HL-60 (cell line): ENCODE results near the gene KRTAP10-1.

Source experiments
- DNase-seq, 2 experiments: peaks; one replicate each; pipeline ENCODE4 v3.0.0-alpha.2; 2010 to 2020; ENCODE audit warnings: low read depth in 1 of 2, low spot score in 1 of 2
- H3K27ac ChIP-seq: fragments of 250-450 bp; sonication (Bioruptor Pico); replicated peaks from 2 replicates; pipeline ENCODE4 v1.5.1; 2020; ENCODE audit warnings: mild to moderate bottlenecking, moderate library complexity
- H3K27me3 ChIP-seq: fragments of 250-450 bp; sonication (Bioruptor Pico); 2 replicates; pipeline ENCODE4 v1.5.1; 2021; ENCODE audit warnings: mild to moderate bottlenecking, moderate library complexity; ENCODE audit not compliant: insufficient read depth, poor library complexity, severe bottlenecking
- H3K4me3 ChIP-seq: replicated peaks from 2 replicates; pipeline ENCODE4 v1.5.1; 2011; ENCODE audit warnings: mild to moderate bottlenecking, control low read depth, low read length; ENCODE audit not compliant: insufficient read depth
- GABPA ChIP-seq: IDR thresholded peaks from 2 replicates; pipeline ENCODE4 v1.6.1; 2012; ENCODE audit warnings: low read depth
- POLR2AphosphoS5 ChIP-seq: IDR thresholded peaks from 2 replicates; pipeline ENCODE4 v1.6.1; 2012; ENCODE audit warnings: low read depth
- SPI1 ChIP-seq: IDR thresholded peaks from 2 replicates; pipeline ENCODE4 v1.6.1; 2012; ENCODE audit warnings: low read depth, mild to moderate bottlenecking, borderline replicate concordance
- TF ChIP-seq, protein P1 (sequence below): IDR thresholded peaks from 2 replicates; pipeline ENCODE4 v1.6.1; 2012; ENCODE audit warnings: low read depth; ENCODE audit not compliant: insufficient replicate concordance
- TF ChIP-seq, protein P2 (sequence below): IDR thresholded peaks from one replicate; pipeline ENCODE4 v1.5.1; 2011; ENCODE audit warnings: low read length, control low read depth, inconsistent platforms; ENCODE audit not compliant: insufficient read depth

KRTAP10-1 gene

DNA sequence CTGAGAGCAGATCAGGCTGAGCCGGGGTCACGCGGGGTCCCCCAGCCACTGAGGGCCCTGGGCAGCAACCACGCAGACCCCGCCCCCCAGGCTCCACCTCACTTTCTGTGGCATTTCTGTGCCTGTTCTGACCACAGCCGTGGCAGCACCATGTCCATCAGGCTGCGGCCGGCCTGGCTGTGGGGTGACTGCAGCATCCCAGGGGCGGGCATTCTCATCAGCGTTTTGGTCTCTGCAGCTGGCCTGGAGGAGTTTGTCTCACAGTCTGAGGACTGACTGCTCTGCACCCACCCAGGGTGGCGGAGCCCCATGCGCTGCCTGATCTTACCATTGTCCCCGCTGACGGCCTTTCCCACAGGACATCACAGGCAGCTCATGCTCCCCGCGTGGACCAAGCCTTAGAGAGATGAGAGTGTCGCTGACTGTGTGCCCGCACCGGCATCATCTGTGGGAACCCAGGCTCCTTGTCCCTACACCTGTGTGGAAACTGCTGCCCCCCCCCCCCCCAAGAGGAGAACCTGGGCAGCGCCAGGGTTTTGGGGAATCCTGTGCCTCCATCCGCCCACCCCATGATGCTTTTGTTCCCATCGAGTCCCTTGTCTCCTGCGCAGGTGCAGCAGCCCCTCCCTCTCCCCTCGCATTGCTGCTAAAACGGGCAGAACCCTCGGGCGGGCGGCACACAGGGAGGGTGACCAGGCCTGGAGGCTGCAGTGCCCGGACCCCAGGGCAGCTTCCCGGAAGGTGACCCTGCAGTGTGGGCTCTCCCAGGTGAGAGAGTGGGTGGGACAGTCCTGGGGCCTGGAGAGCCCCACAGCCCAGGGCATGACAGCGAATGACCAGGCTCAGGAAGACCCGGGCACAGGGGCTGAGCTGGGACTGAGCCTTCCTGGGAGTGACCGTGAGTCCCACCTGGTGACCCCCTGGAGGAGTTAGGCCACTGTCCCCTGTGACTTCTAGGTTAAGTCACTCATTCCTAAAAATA is 1.8 kb downstream of the KRTAP10-1 start:
- Histone ChIP-seq H3K4me3 (no peak overlapping the region), H3K27me3 (no peaks in the 10 kb centered on the region), H3K27ac (no peak overlapping the region)
- no peak for DNase-seq
- no peak for TF ChIP-seq SPI1
- TF ChIP-seq, protein P1, sequence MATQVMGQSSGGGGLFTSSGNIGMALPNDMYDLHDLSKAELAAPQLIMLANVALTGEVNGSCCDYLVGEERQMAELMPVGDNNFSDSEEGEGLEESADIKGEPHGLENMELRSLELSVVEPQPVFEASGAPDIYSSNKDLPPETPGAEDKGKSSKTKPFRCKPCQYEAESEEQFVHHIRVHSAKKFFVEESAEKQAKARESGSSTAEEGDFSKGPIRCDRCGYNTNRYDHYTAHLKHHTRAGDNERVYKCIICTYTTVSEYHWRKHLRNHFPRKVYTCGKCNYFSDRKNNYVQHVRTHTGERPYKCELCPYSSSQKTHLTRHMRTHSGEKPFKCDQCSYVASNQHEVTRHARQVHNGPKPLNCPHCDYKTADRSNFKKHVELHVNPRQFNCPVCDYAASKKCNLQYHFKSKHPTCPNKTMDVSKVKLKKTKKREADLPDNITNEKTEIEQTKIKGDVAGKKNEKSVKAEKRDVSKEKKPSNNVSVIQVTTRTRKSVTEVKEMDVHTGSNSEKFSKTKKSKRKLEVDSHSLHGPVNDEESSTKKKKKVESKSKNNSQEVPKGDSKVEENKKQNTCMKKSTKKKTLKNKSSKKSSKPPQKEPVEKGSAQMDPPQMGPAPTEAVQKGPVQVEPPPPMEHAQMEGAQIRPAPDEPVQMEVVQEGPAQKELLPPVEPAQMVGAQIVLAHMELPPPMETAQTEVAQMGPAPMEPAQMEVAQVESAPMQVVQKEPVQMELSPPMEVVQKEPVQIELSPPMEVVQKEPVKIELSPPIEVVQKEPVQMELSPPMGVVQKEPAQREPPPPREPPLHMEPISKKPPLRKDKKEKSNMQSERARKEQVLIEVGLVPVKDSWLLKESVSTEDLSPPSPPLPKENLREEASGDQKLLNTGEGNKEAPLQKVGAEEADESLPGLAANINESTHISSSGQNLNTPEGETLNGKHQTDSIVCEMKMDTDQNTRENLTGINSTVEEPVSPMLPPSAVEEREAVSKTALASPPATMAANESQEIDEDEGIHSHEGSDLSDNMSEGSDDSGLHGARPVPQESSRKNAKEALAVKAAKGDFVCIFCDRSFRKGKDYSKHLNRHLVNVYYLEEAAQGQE = no peak
- no peak for TF ChIP-seq GABPA
- TF ChIP-seq, protein P2, sequence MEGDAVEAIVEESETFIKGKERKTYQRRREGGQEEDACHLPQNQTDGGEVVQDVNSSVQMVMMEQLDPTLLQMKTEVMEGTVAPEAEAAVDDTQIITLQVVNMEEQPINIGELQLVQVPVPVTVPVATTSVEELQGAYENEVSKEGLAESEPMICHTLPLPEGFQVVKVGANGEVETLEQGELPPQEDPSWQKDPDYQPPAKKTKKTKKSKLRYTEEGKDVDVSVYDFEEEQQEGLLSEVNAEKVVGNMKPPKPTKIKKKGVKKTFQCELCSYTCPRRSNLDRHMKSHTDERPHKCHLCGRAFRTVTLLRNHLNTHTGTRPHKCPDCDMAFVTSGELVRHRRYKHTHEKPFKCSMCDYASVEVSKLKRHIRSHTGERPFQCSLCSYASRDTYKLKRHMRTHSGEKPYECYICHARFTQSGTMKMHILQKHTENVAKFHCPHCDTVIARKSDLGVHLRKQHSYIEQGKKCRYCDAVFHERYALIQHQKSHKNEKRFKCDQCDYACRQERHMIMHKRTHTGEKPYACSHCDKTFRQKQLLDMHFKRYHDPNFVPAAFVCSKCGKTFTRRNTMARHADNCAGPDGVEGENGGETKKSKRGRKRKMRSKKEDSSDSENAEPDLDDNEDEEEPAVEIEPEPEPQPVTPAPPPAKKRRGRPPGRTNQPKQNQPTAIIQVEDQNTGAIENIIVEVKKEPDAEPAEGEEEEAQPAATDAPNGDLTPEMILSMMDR = no peak
- TF ChIP-seq POLR2AphosphoS5 = no peak

DNA sequence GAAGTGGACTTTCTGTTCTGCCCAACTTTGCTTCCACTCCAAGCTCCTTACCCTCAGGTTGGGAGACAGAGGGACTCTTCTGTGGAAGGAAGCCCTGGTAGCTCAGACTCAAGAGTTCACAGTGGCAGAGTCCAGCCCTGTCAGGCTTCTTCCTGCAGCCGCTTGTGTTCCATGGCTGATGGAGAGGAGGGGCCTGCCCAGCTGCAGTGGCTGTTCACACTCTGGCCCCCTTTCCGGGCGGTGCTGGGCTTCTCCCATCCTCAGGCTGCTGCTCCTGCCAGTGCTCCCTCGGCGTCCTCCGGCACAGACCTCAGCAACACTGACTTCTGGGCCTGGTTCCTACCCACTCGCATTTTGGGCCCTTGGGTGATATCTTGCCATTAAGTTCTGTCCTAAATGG is 4.0 kb downstream of the KRTAP10-1 start:
- DNase-seq = no peak
- Histone ChIP-seq H3K27me3 (no peaks in the 10 kb centered on the region), H3K27ac (no peak overlapping the region), H3K4me3 (no peak overlapping the region)
- TF ChIP-seq POLR2AphosphoS5 = no peak

DNA sequence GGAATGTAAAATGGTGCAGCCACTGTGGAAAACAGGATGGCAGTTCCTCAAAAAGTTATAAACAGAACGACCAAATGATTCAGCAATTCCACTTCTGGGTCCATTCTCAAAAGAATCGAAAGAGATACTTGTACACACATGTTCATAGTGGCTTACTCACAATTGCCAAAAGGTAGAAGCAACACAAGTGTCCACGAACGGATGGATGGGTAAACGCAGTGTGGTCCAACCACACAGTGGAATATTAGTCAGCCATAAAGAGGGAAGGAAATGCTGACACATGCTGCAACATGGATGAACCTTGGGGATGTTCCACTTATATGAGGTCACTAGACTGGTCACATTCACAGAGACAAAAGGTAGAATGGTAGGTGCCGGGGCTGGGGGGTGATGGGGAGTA is 5.3 kb downstream of the KRTAP10-1 start:
- no peak overlapping the region for H3K4me3 ChIP-seq
- DNase-seq = no peak
- H3K27me3 ChIP-seq = no peaks in the 10 kb centered on the region
- TF ChIP-seq POLR2AphosphoS5 (no peak), SPI1 (no peak), GABPA (no peak)
- TF ChIP-seq, protein P2 = no peak
- TF ChIP-seq, protein P1 = no peak
- no peak overlapping the region for H3K27ac ChIP-seq

DNA sequence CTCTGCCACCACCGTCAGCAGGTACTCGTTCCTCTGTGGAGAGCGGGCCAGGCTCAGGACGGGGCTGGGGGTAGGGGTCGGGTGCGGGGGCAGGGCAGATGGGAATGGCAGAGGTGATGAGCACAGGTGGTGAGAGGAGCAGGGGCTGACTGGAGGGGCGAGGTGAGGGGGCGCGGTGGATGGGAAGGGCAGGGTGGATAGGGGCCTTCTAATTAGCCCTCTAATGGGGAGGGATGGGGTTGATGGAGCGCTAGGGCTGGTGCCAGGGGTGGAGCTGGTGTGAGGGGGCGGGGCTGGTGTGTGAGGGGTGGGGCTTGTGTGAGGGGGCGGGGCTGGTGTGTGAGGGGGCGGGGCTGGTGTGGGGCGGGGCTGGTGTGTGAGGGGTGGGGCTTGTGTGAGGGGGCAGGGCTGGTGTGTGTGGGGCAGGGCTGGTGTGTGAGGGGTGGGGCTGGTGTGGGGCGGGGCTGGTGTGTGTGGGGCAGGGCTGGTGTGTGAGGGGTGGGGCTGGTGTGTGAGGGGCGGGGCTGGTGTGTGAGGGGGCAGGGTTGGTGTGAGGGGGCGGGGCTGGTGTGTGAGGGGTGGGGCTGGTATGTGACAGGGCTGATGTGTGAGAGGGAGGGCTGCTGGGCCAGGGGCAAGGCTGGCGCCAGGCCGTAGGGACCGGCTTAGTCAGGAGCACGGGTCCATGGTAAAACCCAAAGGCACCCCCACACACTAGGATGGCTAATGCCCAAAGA is 5.9 kb downstream of the KRTAP10-1 start:
- DNase-seq = no peak
- H3K27ac ChIP-seq = no peak overlapping the region
- TF ChIP-seq, protein P2 = no peak
- TF ChIP-seq SPI1 = no peak
- no peak for TF ChIP-seq GABPA
- TF ChIP-seq, protein P1 = no peak
- no peak for TF ChIP-seq POLR2AphosphoS5

More for the DNA sequence above, 5.9 kb downstream of the KRTAP10-1 start:
- no peaks in the 10 kb centered on the region for H3K27me3 ChIP-seq
- no peak overlapping the region for H3K4me3 ChIP-seq
